Measurements from ENCODE around the gene QRICH1.

The QRICH1 gene

DNA sequence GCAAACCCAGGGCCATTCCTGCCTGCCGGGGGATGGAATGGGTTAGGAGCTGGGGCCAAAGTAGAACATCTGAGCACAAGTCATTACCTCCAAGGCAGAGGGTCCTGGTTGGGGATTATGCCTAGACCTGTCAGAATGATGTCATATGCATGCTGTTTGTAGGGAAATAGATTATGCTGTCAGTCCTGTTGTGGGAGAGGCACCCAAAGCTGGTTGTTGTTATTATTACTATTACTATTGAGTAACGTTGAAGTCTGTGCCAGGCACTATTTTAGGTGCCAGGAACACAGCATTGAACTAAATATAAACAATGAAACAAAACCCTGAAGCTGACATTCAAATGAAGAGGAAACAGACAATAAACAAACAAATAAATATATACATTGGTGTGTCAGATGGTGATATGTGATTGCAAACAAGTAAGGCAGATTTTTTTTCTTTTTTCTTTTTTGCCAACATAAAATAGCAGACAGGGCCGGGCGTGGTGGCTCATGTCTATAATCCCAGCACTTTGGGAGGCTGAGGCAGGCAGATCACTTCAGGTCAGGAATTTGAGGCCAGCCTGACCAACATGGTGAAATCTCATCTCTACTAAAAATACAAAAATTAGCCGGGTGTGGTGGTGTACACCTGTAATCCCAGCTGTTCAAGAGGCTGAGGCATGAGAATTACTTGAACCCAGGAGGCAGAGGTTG is 101.9 kb downstream of the QRICH1 start:
- no peak for DNase-seq

- no peak for DNase-seq
These were observed 103.0 kb downstream of the QRICH1 start for GRCh38 chr3:48990636-48991469.

DNA sequence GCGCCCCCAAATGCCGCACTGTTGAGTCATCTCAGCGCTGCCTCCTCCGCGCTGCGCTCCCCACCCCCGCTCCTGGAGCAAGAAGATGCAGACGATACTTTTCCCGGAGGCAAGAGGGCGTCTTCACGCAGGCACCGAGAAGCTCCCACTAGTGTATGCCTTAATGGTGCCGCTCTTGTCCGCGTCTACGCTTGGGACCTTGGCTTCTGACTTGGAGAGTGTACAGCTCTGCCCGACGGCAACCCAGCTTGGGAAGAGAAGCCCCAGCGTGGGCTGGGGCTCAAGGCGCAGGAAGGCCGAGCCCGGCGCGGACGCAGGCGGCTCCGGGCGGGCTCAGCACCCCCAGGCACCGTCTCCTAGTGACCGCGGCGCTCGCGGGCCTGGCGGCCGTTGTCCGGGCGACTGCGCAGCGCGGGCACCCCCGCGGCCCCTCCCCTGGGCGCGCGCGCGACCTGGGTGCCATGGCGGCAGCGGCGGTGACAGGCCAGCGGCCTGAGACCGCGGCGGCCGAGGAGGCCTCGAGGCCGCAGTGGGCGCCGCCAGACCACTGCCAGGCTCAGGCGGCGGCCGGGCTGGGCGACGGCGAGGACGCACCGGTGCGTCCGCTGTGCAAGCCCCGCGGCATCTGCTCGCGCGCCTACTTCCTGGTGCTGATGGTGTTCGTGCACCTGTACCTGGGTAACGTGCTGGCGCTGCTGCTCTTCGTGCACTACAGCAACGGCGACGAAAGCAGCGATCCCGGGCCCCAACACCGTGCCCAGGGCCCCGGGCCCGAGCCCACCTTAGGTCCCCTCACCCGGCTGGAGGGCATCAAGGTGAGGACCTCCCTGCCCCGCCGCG is 103.9 kb downstream of the QRICH1 start, which contains the start of gene P4HTM:
Gene P4HTM, plus strand, starts transcription at position 446 of the 840 bp plus-strand sequence. Its CDS starts 16 bp downstream, at position 462.
- DNase-seq, result peak; percentile 23

GRCh38 chr3:48989126-48989795 is 104.6 kb downstream of the QRICH1 start:
- DNase-seq, result no peak

GRCh38 chr3:48985831-48986376 is 108.0 kb downstream of the QRICH1 start:
- no peak for DNase-seq

- DNase-seq, result no peak
These were observed 109.2 kb downstream of the QRICH1 start for GRCh38 chr3:48984663-48985062.

GRCh38 chr3:48983096-48983495 is 110.8 kb downstream of the QRICH1 start:
- no peak for DNase-seq

DNA sequence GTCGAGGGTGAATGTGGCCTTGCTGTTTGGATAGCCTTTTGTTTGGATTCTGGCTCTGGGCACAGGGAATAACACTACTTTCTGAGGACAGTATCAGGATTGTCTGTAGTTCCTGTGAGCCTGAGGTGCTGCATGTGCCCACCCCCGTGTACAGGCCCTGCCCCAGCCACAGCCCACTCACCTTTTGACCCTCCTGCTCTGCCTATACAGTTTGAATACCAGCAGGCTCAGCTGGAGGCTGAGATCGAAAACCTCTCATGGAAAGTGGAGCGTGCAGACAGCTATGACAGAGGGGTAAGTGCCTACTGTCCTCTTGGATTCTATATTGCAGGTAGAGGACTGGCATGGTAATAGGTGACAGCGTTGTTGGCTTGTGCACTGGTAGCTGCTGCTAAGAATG is 111.2 kb downstream of the QRICH1 start:
- no peak for DNase-seq

DNA sequence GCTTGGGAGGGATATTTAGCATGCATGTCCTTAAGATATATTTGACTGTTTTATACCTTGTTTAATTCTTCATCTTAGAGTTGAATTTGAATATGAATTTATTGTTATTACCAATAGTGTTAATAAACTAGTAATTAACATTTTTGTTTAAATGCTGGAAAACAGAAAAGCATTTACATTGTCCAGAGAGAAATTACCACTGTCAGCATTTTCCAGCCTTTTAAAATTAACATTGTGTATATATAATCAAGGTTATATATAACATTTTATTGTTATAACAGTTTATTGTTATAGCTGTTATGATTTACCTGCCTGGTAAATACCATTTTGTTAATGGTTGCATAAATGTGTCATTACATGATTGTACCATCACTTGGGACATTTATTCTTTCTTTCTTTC is 111.9 kb downstream of the QRICH1 start:
- no peak for DNase-seq

GRCh38 chr3:48980295-48980694 is 113.6 kb downstream of the QRICH1 start:
- DNase-seq, result no peak

All from NCI-H774 (cell line).